GM18520 (cell line): ENCODE measurements around the gene GAREM2.

Source experiments
- ATAC-seq: cut with Tn5 transposase; IDR thresholded peaks from one replicate; pipeline ENCODE4 v1.9.1; 2021; ENCODE audit not compliant: unreplicated experiment

The GAREM2 gene

GRCh38 chr2:26224095-26224494, 51.2 kb downstream of the GAREM2 start:
- no peak for ATAC-seq

GRCh38 chr2:26229595-26229994, 56.7 kb downstream of the GAREM2 start:
- ATAC-seq, result no peak

GRCh38 chr2:26230806-26231205, 57.9 kb downstream of the GAREM2 start:
- ATAC-seq, result no peak

- ATAC-seq, result no peak
These were observed 62.2 kb downstream of the GAREM2 start for GRCh38 chr2:26235089-26235488.

- ATAC-seq, result no peak
These were observed 65.0 kb downstream of the GAREM2 start for GRCh38 chr2:26237868-26238267.

- ATAC-seq, result no peak
These were observed 65.5 kb downstream of the GAREM2 start for GRCh38 chr2:26238311-26238958.
